OCI-M2 (cell line): ENCODE measurements around the gene SERPINH1.

Experiments
- DNase-seq: peaks from one replicate; lab custom pipeline; 2025; ENCODE audit not compliant: unreplicated experiment; lab: John Stamatoyannopoulos, UW

SERPINH1 gene

GRCh38 chr11:75532200-75533048 lies 29.6 kb upstream of the SERPINH1 start:
- DNase-seq, result peak; percentile 16

- no peak for DNase-seq
Measured at GRCh38 chr11:75533896-75534258, 28.2 kb upstream of the SERPINH1 start.

GRCh38 chr11:75534259-75535069 lies 27.6 kb upstream of the SERPINH1 start:
- peak; percentile 79 for DNase-seq

- peak; percentile 20 for DNase-seq
Measured at GRCh38 chr11:75535071-75535470, 27.0 kb upstream of the SERPINH1 start.

- DNase-seq, result no peak
Measured at GRCh38 chr11:75536786-75537641, 25.0 kb upstream of the SERPINH1 start.

- DNase-seq, result no peak
Measured at GRCh38 chr11:75537740-75538139, 24.3 kb upstream of the SERPINH1 start.

- DNase-seq, result no peak
Measured at GRCh38 chr11:75538150-75538942, 23.7 kb upstream of the SERPINH1 start.

GRCh38 chr11:75539459-75540334 lies 22.4 kb upstream of the SERPINH1 start:
- no peak for DNase-seq

GRCh38 chr11:75541193-75542087 lies 20.6 kb upstream of the SERPINH1 start:
- no peak for DNase-seq

GRCh38 chr11:75542088-75542438 lies 20.0 kb upstream of the SERPINH1 start:
- DNase-seq, result no peak

- no peak for DNase-seq
Measured at GRCh38 chr11:75543806-75544205, 18.2 kb upstream of the SERPINH1 start.

GRCh38 chr11:75547177-75547576 lies 14.9 kb upstream of the SERPINH1 start:
- no peak for DNase-seq

GRCh38 chr11:75547617-75548058 lies 14.4 kb upstream of the SERPINH1 start:
- no peak for DNase-seq

- no peak for DNase-seq
Measured at GRCh38 chr11:75548595-75549272, 13.3 kb upstream of the SERPINH1 start.

- DNase-seq, result no peak
Measured at GRCh38 chr11:75549370-75549958, 12.6 kb upstream of the SERPINH1 start.

GRCh38 chr11:75553182-75553581 lies 8.9 kb upstream of the SERPINH1 start:
- no peak for DNase-seq

- DNase-seq, result no peak
Measured at GRCh38 chr11:75553889-75554257, 8.2 kb upstream of the SERPINH1 start.
